ENCODE results near the gene C1R. TPM values are rescaled to one million over a fixed set of nuclear protein-coding genes. Genes with fewer than 3 reads are reported as not detected.

Gene C1R
- total RNA-seq, result 4.2 and 82.9 TPM in 2 replicates

GRCh38 chr12:7092229-7092985, at the start of gene C1R:
TSS of gene C1R (minus strand) at chr12:7092445. CDS start at chr12:7092388, 57 bp downstream.
- DNase-seq (ENCODE audit: low read depth), result peak; percentile 78

- DNase-seq (ENCODE audit: low read depth), result no peak
These were observed 49.2 kb upstream of the C1R start for GRCh38 chr12:7141351-7142005.

GRCh38 chr12:7139200-7139599, 47.0 kb upstream of the C1R start:
- DNase-seq (ENCODE audit: low read depth), result no peak

- no peak for DNase-seq (ENCODE audit: low read depth)
These were observed 45.7 kb upstream of the C1R start for GRCh38 chr12:7137908-7138307.

- no peak for DNase-seq (ENCODE audit: low read depth)
These were observed 44.4 kb upstream of the C1R start for GRCh38 chr12:7136676-7137075.

DNA sequence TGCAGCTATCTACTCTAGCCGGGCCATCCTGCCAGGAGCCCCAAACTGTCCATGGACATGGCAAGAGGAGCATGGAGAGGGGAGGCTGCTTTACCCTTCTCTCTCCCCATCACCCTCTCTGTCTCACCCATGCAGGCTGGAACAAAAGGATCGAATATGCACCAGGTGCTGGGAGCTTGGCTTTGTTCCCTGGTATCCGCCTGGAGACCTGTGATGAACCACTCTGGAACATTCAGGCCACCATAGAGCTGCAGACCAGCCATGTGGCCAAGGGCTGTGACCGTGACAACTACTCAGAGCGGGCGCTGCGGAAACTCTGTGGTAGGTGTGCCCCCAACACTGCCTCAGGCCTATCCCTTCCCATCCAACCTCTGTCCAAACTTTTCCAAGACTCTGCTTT, 43.8 kb upstream of the C1R start:
- no peak for DNase-seq (ENCODE audit: low read depth)

GRCh38 chr12:7134396-7135166, 42.3 kb upstream of the C1R start:
- DNase-seq (ENCODE audit: low read depth), result no peak

- DNase-seq (ENCODE audit: low read depth), result no peak
These were observed 39.2 kb upstream of the C1R start for GRCh38 chr12:7131502-7131866.

- peak; percentile 33 for DNase-seq (ENCODE audit: low read depth)
These were observed 38.7 kb upstream of the C1R start for GRCh38 chr12:7130701-7131501.

GRCh38 chr12:7129872-7130691, 37.8 kb upstream of the C1R start, which contains the start of gene CLSTN3:
TSS of gene CLSTN3 (plus strand) at chr12:7130371. CDS start at chr12:7130649, 278 bp downstream.
- DNase-seq (ENCODE audit: low read depth), result peak; percentile 40

DNA sequence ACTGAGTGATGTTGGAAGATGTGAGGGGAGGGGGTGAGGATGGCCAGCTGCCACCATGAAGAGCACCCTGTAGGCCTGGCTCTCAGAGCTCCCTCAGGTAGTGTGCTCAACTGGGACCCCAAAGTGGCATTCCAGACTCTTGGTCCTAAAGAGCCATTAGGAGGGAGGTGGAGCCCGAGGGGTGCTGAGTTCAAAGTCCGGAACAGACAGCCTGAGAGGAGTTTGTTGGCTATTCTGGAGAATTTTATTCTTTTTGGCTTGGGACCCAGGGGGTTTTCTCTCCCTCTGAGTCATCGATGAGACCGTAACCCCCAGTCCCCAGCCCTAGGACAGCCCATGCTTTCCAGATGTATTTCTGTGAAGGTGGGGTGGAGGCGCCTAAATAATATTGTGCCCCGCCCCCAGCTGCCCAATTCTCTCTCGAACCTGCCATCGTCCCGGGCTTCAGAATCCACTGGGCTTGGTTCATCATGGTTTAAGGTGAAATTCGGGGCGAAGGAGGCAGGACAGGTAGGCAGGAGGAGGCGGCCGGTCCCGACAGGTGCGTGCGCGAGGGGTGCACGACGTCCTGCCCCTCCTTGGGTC, 37.1 kb upstream of the C1R start:
- DNase-seq (ENCODE audit: low read depth), result peak; percentile 3

GRCh38 chr12:7128681-7129286, 36.5 kb upstream of the C1R start, which contains the start of gene RBP5:
TSS of gene RBP5 (minus strand) at chr12:7128889. CDS start at chr12:7128775, 114 bp downstream.
- no peak for DNase-seq (ENCODE audit: low read depth)

DNA sequence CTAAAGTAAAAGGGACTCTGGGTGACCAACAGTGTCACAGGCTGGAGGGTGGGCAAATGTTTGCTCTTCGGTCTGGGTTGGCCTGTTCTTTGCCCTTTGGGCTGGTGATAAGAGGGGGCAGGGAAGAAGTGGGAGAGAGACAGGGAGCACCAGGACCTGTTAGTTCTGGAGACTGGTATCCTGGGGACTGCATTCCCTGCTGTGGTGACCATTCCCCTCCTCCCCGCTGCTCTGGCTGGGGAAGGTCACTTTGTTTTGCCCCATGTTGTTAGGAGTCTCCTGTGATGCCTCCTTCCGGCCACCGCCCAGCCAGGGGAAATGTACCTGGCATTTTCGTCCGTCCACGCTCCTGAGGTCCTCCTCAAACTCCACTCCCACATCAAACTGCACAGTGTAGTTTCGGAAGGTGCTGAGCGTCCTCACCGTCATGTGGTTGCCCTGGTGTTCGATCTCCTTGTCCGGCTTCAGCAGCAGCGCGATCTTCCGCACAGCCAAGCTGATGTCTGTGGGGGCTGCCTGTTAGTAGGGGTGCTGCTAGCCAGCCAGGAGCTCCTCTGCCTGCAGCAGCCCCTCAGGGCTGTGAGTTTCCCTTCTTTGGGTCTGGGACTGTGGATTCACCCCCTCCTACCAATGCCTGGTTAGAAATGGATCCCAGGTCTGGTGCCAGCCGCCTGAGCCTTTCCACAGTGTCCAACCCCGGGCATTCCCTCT, 35.8 kb upstream of the C1R start:
- no peak for DNase-seq (ENCODE audit: low read depth)

DNA sequence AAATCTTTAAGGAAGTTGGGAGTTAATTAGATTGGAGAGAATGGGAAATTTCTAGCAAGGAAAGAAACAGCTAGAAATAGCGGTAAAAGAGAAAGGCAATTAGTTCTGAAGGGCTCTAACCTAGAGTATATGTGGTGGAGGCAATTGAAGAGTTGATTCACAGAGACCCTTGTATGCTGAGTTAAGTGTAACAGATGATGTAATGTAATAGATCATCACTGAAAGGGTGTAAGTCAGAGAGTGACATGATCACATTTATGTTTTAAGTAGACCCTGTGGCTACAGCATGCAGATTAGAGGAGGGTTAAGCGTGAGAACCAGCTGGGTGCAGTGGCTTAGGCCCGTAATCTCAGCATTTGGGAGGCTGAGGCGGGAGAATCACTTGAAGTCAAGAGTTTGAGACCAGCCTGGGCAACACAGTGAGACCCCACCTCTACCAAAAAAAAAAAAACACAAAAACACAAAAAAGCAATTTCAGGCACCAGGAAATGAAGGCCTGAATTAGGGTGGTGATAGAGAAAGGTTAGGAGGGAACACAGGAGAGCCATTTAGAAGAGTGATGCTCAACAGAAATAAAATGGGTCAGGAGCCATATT, 33.5 kb upstream of the C1R start:
- no peak for DNase-seq (ENCODE audit: low read depth)

DNA sequence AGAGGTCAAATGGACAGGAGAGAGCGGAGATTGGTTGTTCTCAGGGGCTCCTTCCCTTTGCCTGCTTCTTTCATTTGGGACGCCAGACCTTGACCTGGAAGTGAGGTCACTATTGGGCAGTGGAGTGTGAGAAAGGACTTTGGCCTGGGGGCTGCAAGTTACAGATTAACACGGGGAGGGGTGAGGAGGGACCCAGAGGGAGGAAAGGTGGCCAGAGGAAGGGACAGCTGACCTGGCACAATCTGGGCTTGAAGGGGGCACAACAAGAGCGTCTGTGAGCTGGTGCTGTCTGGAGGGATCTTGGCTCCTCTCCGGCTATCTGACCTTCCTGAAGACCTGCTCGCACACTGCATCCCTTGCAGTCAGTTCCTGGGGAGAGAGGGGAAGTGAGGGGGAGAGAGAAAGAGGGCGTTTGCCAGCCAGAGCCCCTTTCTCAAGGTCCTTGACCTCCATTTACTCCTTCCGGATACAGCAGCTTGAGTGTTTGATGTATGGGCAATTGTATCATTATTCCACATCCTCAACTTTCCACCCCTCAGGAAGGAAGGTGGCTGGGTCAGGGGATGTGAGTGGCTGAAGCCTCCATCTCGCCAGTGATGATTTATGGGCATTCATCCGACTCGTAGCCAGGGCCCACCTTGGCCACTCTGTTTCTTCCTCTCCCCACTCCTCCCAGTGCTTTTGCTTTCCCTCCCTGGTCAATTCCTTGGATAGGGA, 31.7 kb upstream of the C1R start:
- DNase-seq (ENCODE audit: low read depth), result peak; percentile 36

- no peak for DNase-seq (ENCODE audit: low read depth)
These were observed 30.8 kb upstream of the C1R start for GRCh38 chr12:7122811-7123769.

GRCh38 chr12:7121324-7121723, 29.1 kb upstream of the C1R start:
- DNase-seq (ENCODE audit: low read depth), result no peak

Measured in renal cortical epithelial cell (primary cell).